ENCODE data around the gene GKN1. TPM values are rescaled to one million over a fixed set of nuclear protein-coding genes. Genes with fewer than 3 reads are reported as not detected.

Gene GKN1
- total and polyA plus RNA-seq, 3 donors from 2014 or later = not detected

GRCh38 chr2:68931799-68932198 is 42.6 kb upstream of the GKN1 start:
- intact Hi-C loops (cut with DNase I; ENCODE audit: low total_unique reads) = no loop called here
- no peak overlapping the region for H3K27ac ChIP-seq
- H3K27me3 ChIP-seq = no peaks in the 10 kb centered on the region
- H3K36me3 ChIP-seq (ENCODE audit: low read depth, missing control alignments) = no peaks in the 10 kb centered on the region
- no peaks in the 10 kb centered on the region for H3K9me3 ChIP-seq
- no peak overlapping the region for H3K4me3 ChIP-seq
- TF ChIP-seq POLR2A (IDR thresholded peaks at IDR 0.05) (no peak), CTCF (IDR thresholded peaks at IDR 0.05) (no peak)
- no peaks in the 10 kb centered on the region for H3K4me1 ChIP-seq
- no peak for DNase-seq
- WGBS, 2 donors = 65% methylated on average over 4 of the region's 4 CpGs

- H3K4me3 ChIP-seq = no peak overlapping the region
- H3K27ac ChIP-seq = no peak overlapping the region
- 77 to 86% methylated on average over 4 of the region's 4 CpGs for WGBS, 2 donors
- TF ChIP-seq POLR2A (IDR thresholded peaks at IDR 0.05) = no peak
- TF ChIP-seq CTCF (IDR thresholded peaks at IDR 0.05) = no peak
- no peaks in the 10 kb centered on the region for H3K36me3 ChIP-seq (ENCODE audit: low read depth, missing control alignments)
- H3K4me1 ChIP-seq = no peaks in the 10 kb centered on the region
- intact Hi-C loops (cut with DNase I; ENCODE audit: low total_unique reads) = no loop called here
- no peak for DNase-seq
- no peaks in the 10 kb centered on the region for H3K9me3 ChIP-seq
- no peaks in the 10 kb centered on the region for H3K27me3 ChIP-seq
These were observed 42.0 kb upstream of the GKN1 start for GRCh38 chr2:68932402-68932801.

- DNase-seq = no peak
These were observed 40.4 kb upstream of the GKN1 start for GRCh38 chr2:68934021-68934420.

GRCh38 chr2:68935471-68935870 is 39.0 kb upstream of the GKN1 start:
- DNase-seq = no peak
- Histone ChIP-seq H3K27me3 (no peaks in the 10 kb centered on the region), H3K27ac (no peak overlapping the region), H3K4me1 (no peaks in the 10 kb centered on the region), H3K4me3 (no peak overlapping the region), H3K9me3 (no peaks in the 10 kb centered on the region), H3K36me3 (ENCODE audit: low read depth, missing control alignments) (no peaks in the 10 kb centered on the region)
- 83 to 94% methylated on average over 3 to 5 of the region's 5 CpGs for WGBS, 2 donors
- TF ChIP-seq POLR2A (IDR thresholded peaks at IDR 0.05) = no peak
- no peak for TF ChIP-seq CTCF (IDR thresholded peaks at IDR 0.05)
- intact Hi-C loops (cut with DNase I; ENCODE audit: low total_unique reads) = no loop called here

More at GRCh38 chr2:68934021-68934420, 40.4 kb upstream of the GKN1 start:
- Histone ChIP-seq H3K4me1 (no peaks in the 10 kb centered on the region), H3K4me3 (no peak overlapping the region), H3K27me3 (no peaks in the 10 kb centered on the region), H3K9me3 (no peaks in the 10 kb centered on the region), H3K36me3 (ENCODE audit: low read depth, missing control alignments) (no peaks in the 10 kb centered on the region), H3K27ac (no peak overlapping the region)
- 96 to 98% methylated on average over 3 of the region's 3 CpGs for WGBS, 2 donors
- TF ChIP-seq CTCF (IDR thresholded peaks at IDR 0.05) (no peak), POLR2A (IDR thresholded peaks at IDR 0.05) (no peak)
- intact Hi-C loops (cut with DNase I; ENCODE audit: low total_unique reads) = no loop called here

GRCh38 chr2:68936427-68936826 is 38.0 kb upstream of the GKN1 start:
- Histone ChIP-seq H3K27me3 (no peaks in the 10 kb centered on the region), H3K4me3 (no peak overlapping the region), H3K36me3 (ENCODE audit: low read depth, missing control alignments) (no peaks in the 10 kb centered on the region), H3K4me1 (no peaks in the 10 kb centered on the region), H3K27ac (no peak overlapping the region), H3K9me3 (no peaks in the 10 kb centered on the region)
- no peak for DNase-seq
- TF ChIP-seq CTCF (IDR thresholded peaks at IDR 0.05) (no peak), POLR2A (IDR thresholded peaks at IDR 0.05) (no peak)
- intact Hi-C loops (cut with DNase I; ENCODE audit: low total_unique reads) = no loop called here
- 52 to 79% methylated on average over 2 of the region's 2 CpGs for WGBS, 2 donors
